Measurements from ENCODE around the gene BTNL9.

BTNL9 gene

GRCh38 chr5:181042722-181043121 is 2.7 kb downstream of the BTNL9 start:
- Histone ChIP-seq H4K8ac (ENCODE audit: low read length) (no peak overlapping the region), H3K79me1 (replicated peaks; ENCODE audit: low read length, poor library complexity, severe bottlenecking) (no peaks in the 10 kb centered on the region), H2AK5ac (ENCODE audit: low read length, severe bottlenecking) (no peak overlapping the region), H3K4ac (ENCODE audit: low read depth in 1 of 2, low read length in 2 of 2) (no peak overlapping the region), H3K4me1 (ENCODE audit: control insufficient read depth, insufficient read depth, low read depth, low read length) (no peaks in the 10 kb centered on the region), H2BK15ac (ENCODE audit: low read depth, poor library complexity, severe bottlenecking) (no peak overlapping the region), H3K18ac (ENCODE audit: low read depth in 1 of 2, low read length in 2 of 2) (no peak overlapping the region), H3K27ac (ENCODE audit: low read length, poor library complexity, severe bottlenecking) (no peak overlapping the region), H2BK5ac (ENCODE audit: low read depth, low read length, poor library complexity, severe bottlenecking) (no peak overlapping the region), H3K9ac (ENCODE audit: low read length) (no peak overlapping the region), H3K4me3 (ENCODE audit: insufficient read depth in 1 of 2, low read depth in 1 of 2, low read length in 2 of 2) (no peak overlapping the region), H3K9me3 (ENCODE audit: control insufficient read depth, low read length) (no peaks in the 10 kb centered on the region), H2AFZ (ENCODE audit: low read depth, low read length) (no peak overlapping the region), H3K14ac (ENCODE audit: low read length in 2 of 2) (no peak overlapping the region), H2BK12ac (ENCODE audit: low read length in 2 of 2) (no peak overlapping the region), H3K27me3 (ENCODE audit: control insufficient read depth in 1 of 2, insufficient read depth in 1 of 2, low read length in 2 of 2) (peaks cover 23 to 88% of the 10 kb centered on the region in 2 experiments), H2BK120ac (ENCODE audit: low read depth, low read length) (no peak overlapping the region), H3K36me3 (ENCODE audit: control insufficient read depth in 1 of 2, insufficient read depth in 2 of 2, low read depth in 1 of 2, low read length in 2 of 2) (no peaks in the 10 kb centered on the region), H3K4me2 (ENCODE audit: low read length, poor library complexity, severe bottlenecking) (no peak overlapping the region), H3K23ac (ENCODE audit: low read length in 2 of 2) (no peak overlapping the region), H4K91ac (ENCODE audit: low read length) (no peak overlapping the region)
- no peak for DNase-seq
- WGBS: 79% methylated on average over 9 of the region's 11 CpGs

GRCh38 chr5:181043285-181044092 is 3.4 kb downstream of the BTNL9 start:
- no peak overlapping the region for H3K23ac ChIP-seq (ENCODE audit: low read length in 2 of 2)
- H2AK5ac ChIP-seq (ENCODE audit: low read length, severe bottlenecking): no peak overlapping the region
- H3K9ac ChIP-seq (ENCODE audit: low read length): no peak overlapping the region
- H3K36me3 ChIP-seq (ENCODE audit: control insufficient read depth in 1 of 2, insufficient read depth in 2 of 2, low read depth in 1 of 2, low read length in 2 of 2): no peaks in the 10 kb centered on the region
- DNase-seq: no peak
- no peak overlapping the region for H3K27ac ChIP-seq (ENCODE audit: low read length, poor library complexity, severe bottlenecking)
- H2BK15ac ChIP-seq (ENCODE audit: low read depth, poor library complexity, severe bottlenecking): no peak overlapping the region
- H3K27me3 ChIP-seq (ENCODE audit: control insufficient read depth in 1 of 2, insufficient read depth in 1 of 2, low read length in 2 of 2): peaks cover 23 to 88% of the 10 kb centered on the region in 2 experiments
- H3K4ac ChIP-seq (ENCODE audit: low read depth in 1 of 2, low read length in 2 of 2): no peak overlapping the region
- no peak overlapping the region for H2BK5ac ChIP-seq (ENCODE audit: low read depth, low read length, poor library complexity, severe bottlenecking)
- no peaks in the 10 kb centered on the region for H3K79me1 ChIP-seq (replicated peaks; ENCODE audit: low read length, poor library complexity, severe bottlenecking)
- no peak overlapping the region for H2AFZ ChIP-seq (ENCODE audit: low read depth, low read length)
- no peak overlapping the region for H3K4me2 ChIP-seq (ENCODE audit: low read length, poor library complexity, severe bottlenecking)
- H3K18ac ChIP-seq (ENCODE audit: low read depth in 1 of 2, low read length in 2 of 2): no peak overlapping the region
- H3K4me3 ChIP-seq (ENCODE audit: insufficient read depth in 1 of 2, low read depth in 1 of 2, low read length in 2 of 2): no peak overlapping the region
- no peak overlapping the region for H3K14ac ChIP-seq (ENCODE audit: low read length in 2 of 2)
- 65% methylated on average over 12 of the region's 12 CpGs for WGBS
- H3K9me3 ChIP-seq (ENCODE audit: control insufficient read depth, low read length): no peaks in the 10 kb centered on the region
- H4K8ac ChIP-seq (ENCODE audit: low read length): no peak overlapping the region
- H3K4me1 ChIP-seq (ENCODE audit: control insufficient read depth, insufficient read depth, low read depth, low read length): no peaks in the 10 kb centered on the region
- no peak overlapping the region for H4K91ac ChIP-seq (ENCODE audit: low read length)
- no peak overlapping the region for H2BK12ac ChIP-seq (ENCODE audit: low read length in 2 of 2)
- H2BK120ac ChIP-seq (ENCODE audit: low read depth, low read length): no peak overlapping the region

- Histone ChIP-seq H3K27ac (ENCODE audit: low read length, poor library complexity, severe bottlenecking) (no peak overlapping the region), H2BK5ac (ENCODE audit: low read depth, low read length, poor library complexity, severe bottlenecking) (no peak overlapping the region), H3K9me3 (ENCODE audit: control insufficient read depth, low read length) (no peaks in the 10 kb centered on the region), H3K4me3 (ENCODE audit: insufficient read depth in 1 of 2, low read depth in 1 of 2, low read length in 2 of 2) (no peak overlapping the region), H3K27me3 (ENCODE audit: control insufficient read depth in 1 of 2, insufficient read depth in 1 of 2, low read length in 2 of 2) (peaks cover 23 to 84% of the 10 kb centered on the region in 2 experiments), H3K23ac (ENCODE audit: low read length in 2 of 2) (no peak overlapping the region), H3K4ac (ENCODE audit: low read depth in 1 of 2, low read length in 2 of 2) (no peak overlapping the region), H3K4me2 (ENCODE audit: low read length, poor library complexity, severe bottlenecking) (no peak overlapping the region), H3K9ac (ENCODE audit: low read length) (no peak overlapping the region), H3K36me3 (ENCODE audit: control insufficient read depth in 1 of 2, insufficient read depth in 2 of 2, low read depth in 1 of 2, low read length in 2 of 2) (no peaks in the 10 kb centered on the region), H2AFZ (ENCODE audit: low read depth, low read length) (no peak overlapping the region), H3K14ac (ENCODE audit: low read length in 2 of 2) (no peak overlapping the region), H2AK5ac (ENCODE audit: low read length, severe bottlenecking) (no peak overlapping the region), H3K18ac (ENCODE audit: low read depth in 1 of 2, low read length in 2 of 2) (no peak overlapping the region), H4K91ac (ENCODE audit: low read length) (no peak overlapping the region), H2BK15ac (ENCODE audit: low read depth, poor library complexity, severe bottlenecking) (no peak overlapping the region), H2BK12ac (ENCODE audit: low read length in 2 of 2) (no peak overlapping the region), H2BK120ac (ENCODE audit: low read depth, low read length) (no peak overlapping the region), H3K79me1 (replicated peaks; ENCODE audit: low read length, poor library complexity, severe bottlenecking) (no peaks in the 10 kb centered on the region), H4K8ac (ENCODE audit: low read length) (no peak overlapping the region), H3K4me1 (ENCODE audit: control insufficient read depth, insufficient read depth, low read depth, low read length) (no peaks in the 10 kb centered on the region)
- DNase-seq: no peak
- WGBS: 75% methylated on average over 10 of the region's 10 CpGs
Measured at GRCh38 chr5:181044093-181044599, 4.1 kb downstream of the BTNL9 start.

GRCh38 chr5:181044662-181045305 is 4.7 kb downstream of the BTNL9 start:
- DNase-seq: no peak
- H3K27me3 ChIP-seq (ENCODE audit: control insufficient read depth in 1 of 2, insufficient read depth in 1 of 2, low read length in 2 of 2): peaks cover 20 to 86% of the 10 kb centered on the region in 2 experiments
- no peak overlapping the region for H4K8ac ChIP-seq (ENCODE audit: low read length)
- 60% methylated on average over 11 of the region's 11 CpGs for WGBS
- no peak overlapping the region for H3K4me2 ChIP-seq (ENCODE audit: low read length, poor library complexity, severe bottlenecking)
- no peak overlapping the region for H2BK15ac ChIP-seq (ENCODE audit: low read depth, poor library complexity, severe bottlenecking)
- no peak overlapping the region for H4K91ac ChIP-seq (ENCODE audit: low read length)
- H3K27ac ChIP-seq (ENCODE audit: low read length, poor library complexity, severe bottlenecking): no peak overlapping the region
- no peak overlapping the region for H2BK12ac ChIP-seq (ENCODE audit: low read length in 2 of 2)
- no peak overlapping the region for H3K9ac ChIP-seq (ENCODE audit: low read length)
- no peak overlapping the region for H3K23ac ChIP-seq (ENCODE audit: low read length in 2 of 2)
- H2BK5ac ChIP-seq (ENCODE audit: low read depth, low read length, poor library complexity, severe bottlenecking): no peak overlapping the region
- H3K18ac ChIP-seq (ENCODE audit: low read depth in 1 of 2, low read length in 2 of 2): no peak overlapping the region
- no peaks in the 10 kb centered on the region for H3K36me3 ChIP-seq (ENCODE audit: control insufficient read depth in 1 of 2, insufficient read depth in 2 of 2, low read depth in 1 of 2, low read length in 2 of 2)
- no peak overlapping the region for H2AFZ ChIP-seq (ENCODE audit: low read depth, low read length)
- H3K4me1 ChIP-seq (ENCODE audit: control insufficient read depth, insufficient read depth, low read depth, low read length): no peaks in the 10 kb centered on the region
- no peak overlapping the region for H3K14ac ChIP-seq (ENCODE audit: low read length in 2 of 2)
- no peak overlapping the region for H3K4me3 ChIP-seq (ENCODE audit: insufficient read depth in 1 of 2, low read depth in 1 of 2, low read length in 2 of 2)
- H3K9me3 ChIP-seq (ENCODE audit: control insufficient read depth, low read length): no peaks in the 10 kb centered on the region
- no peaks in the 10 kb centered on the region for H3K79me1 ChIP-seq (replicated peaks; ENCODE audit: low read length, poor library complexity, severe bottlenecking)
- H3K4ac ChIP-seq (ENCODE audit: low read depth in 1 of 2, low read length in 2 of 2): no peak overlapping the region
- no peak overlapping the region for H2AK5ac ChIP-seq (ENCODE audit: low read length, severe bottlenecking)
- H2BK120ac ChIP-seq (ENCODE audit: low read depth, low read length): no peak overlapping the region
